SKM-1 treated with dmso at 0.1 percent for 144 hours (cell line): ENCODE measurements around the gene RIMKLA.

Experiments used
- DNase-seq: peaks from one replicate; lab custom pipeline; 2025; ENCODE audit not compliant: unreplicated experiment; lab: John Stamatoyannopoulos, UW

RIMKLA gene

GRCh38 chr1:42380586-42381279, at the start of gene RIMKLA:
RIMKLA (plus strand) TSS chr1:42380792; CDS start chr1:42380935, 143 bp downstream.
- no peak for DNase-seq

GRCh38 chr1:42332877-42333276, 47.7 kb upstream of the RIMKLA start:
- no peak for DNase-seq

GRCh38 chr1:42333662-42334239, 46.8 kb upstream of the RIMKLA start:
- DNase-seq = peak; percentile 10

- DNase-seq = no peak
Measured at GRCh38 chr1:42334240-42335049, 46.1 kb upstream of the RIMKLA start.

GRCh38 chr1:42335050-42335808, 45.4 kb upstream of the RIMKLA start, which contains the start of gene FOXJ3:
FOXJ3 (minus strand) TSS chr1:42335235; CDS start chr1:42311093, 24,142 bp downstream.
- DNase-seq = peak; percentile 81

GRCh38 chr1:42335809-42336518, 44.6 kb upstream of the RIMKLA start:
- DNase-seq = no peak

GRCh38 chr1:42336978-42337377, 43.6 kb upstream of the RIMKLA start:
- no peak for DNase-seq

- no peak for DNase-seq
Measured at GRCh38 chr1:42340093-42340492, 40.5 kb upstream of the RIMKLA start.

GRCh38 chr1:42340901-42341300, 39.7 kb upstream of the RIMKLA start:
- DNase-seq = no peak

- DNase-seq = no peak
Measured at GRCh38 chr1:42343049-42343448, 37.5 kb upstream of the RIMKLA start.

- no peak for DNase-seq
Measured at GRCh38 chr1:42348498-42348897, 32.1 kb upstream of the RIMKLA start.

- DNase-seq = no peak
Measured at GRCh38 chr1:42350086-42350485, 30.5 kb upstream of the RIMKLA start.

GRCh38 chr1:42358791-42359190, 21.8 kb upstream of the RIMKLA start:
- DNase-seq = no peak

GRCh38 chr1:42359466-42359865, 21.1 kb upstream of the RIMKLA start:
- no peak for DNase-seq

GRCh38 chr1:42364089-42364488, 16.5 kb upstream of the RIMKLA start:
- no peak for DNase-seq

GRCh38 chr1:42364542-42364941, 16.1 kb upstream of the RIMKLA start:
- no peak for DNase-seq

- DNase-seq = no peak
Measured at GRCh38 chr1:42365118-42365517, 15.5 kb upstream of the RIMKLA start.

- DNase-seq = no peak
Measured at GRCh38 chr1:42368096-42368795, 12.3 kb upstream of the RIMKLA start.

GRCh38 chr1:42369471-42369870, 11.1 kb upstream of the RIMKLA start:
- DNase-seq = no peak
